Esophagus squamous epithelium (tissue), 4 donors: Measurements from ENCODE around the gene FAM20C.

ENCODE experiments used
- POLR2A ChIP-seq, 4 donors: fragments of 450-650 bp; IDR thresholded peaks; one replicate each; pipeline ENCODE4 v1.6.1; 2017; ENCODE audit warnings: antibody characterized with exemption in 4 of 4, mild to moderate bottlenecking in 4 of 4, moderate library complexity in 3 of 4
- TF ChIP-seq, protein P1 (sequence below), 6 experiments: fragments of 450-650 bp in 4 of 6; fragments of 200-600 bp in 2 of 6; sonication (generic) in 2 of 6; IDR thresholded peaks; one replicate each; pipeline ENCODE4 v1.5.1; 2016 to 2019; ENCODE audit warnings: antibody characterized with exemption in 6 of 6, mild to moderate bottlenecking in 4 of 6, moderate library complexity in 4 of 6

DNA sequence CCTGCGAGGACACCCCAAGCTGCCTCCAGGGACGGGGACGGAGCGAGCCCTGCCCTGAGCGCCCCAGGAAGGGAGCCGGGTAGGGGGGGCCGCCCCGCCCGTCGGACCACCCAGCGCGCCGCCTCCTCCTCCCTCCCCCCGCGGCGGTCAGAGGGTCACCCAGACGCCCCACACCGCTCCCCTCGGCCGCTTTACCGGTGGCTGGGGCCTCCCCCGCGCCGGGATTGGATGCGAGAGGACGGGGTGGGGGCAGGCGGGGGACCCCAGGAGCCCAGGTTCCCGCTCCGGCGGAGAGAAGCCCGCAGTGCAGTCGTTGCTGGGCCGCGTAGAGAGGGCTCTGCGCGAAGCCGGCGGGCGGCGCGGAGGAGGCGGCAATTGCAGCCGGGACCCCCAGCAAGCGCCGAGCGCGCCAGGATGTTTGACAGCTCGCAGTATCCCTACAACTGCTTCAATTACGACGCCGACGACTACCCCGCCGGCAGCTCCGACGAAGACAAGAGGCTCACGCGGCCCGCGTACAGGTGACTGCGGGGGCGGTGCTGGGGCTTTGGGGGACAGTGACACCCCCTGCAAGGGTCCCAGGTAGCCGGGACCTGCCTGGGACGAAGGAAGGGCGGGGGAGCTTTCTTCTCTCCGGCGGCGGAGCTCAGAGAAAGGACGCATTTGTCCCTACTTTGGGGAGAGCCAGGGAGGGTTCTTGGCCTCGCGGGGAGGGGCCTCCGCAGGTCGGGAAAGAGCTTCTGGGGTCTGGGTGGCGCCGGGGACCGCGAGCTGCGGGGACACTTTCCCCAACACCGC lies 97.6 kb downstream of the FAM20C start, which contains the start of gene FOXL3:
- TF ChIP-seq, protein P1, sequence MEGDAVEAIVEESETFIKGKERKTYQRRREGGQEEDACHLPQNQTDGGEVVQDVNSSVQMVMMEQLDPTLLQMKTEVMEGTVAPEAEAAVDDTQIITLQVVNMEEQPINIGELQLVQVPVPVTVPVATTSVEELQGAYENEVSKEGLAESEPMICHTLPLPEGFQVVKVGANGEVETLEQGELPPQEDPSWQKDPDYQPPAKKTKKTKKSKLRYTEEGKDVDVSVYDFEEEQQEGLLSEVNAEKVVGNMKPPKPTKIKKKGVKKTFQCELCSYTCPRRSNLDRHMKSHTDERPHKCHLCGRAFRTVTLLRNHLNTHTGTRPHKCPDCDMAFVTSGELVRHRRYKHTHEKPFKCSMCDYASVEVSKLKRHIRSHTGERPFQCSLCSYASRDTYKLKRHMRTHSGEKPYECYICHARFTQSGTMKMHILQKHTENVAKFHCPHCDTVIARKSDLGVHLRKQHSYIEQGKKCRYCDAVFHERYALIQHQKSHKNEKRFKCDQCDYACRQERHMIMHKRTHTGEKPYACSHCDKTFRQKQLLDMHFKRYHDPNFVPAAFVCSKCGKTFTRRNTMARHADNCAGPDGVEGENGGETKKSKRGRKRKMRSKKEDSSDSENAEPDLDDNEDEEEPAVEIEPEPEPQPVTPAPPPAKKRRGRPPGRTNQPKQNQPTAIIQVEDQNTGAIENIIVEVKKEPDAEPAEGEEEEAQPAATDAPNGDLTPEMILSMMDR (IDR thresholded peaks at IDR 0.05), result no peak
- no peak for TF ChIP-seq POLR2A (IDR thresholded peaks at IDR 0.05)
